ENCODE data around the gene SOS2. TPM values are rescaled to one million over a fixed set of nuclear protein-coding genes. Genes with fewer than 3 reads are reported as not detected.

The SOS2 gene
- total and polyA plus RNA-seq, 7 donors = 11.2 to 40.4 (median 31.9) TPM

DNA sequence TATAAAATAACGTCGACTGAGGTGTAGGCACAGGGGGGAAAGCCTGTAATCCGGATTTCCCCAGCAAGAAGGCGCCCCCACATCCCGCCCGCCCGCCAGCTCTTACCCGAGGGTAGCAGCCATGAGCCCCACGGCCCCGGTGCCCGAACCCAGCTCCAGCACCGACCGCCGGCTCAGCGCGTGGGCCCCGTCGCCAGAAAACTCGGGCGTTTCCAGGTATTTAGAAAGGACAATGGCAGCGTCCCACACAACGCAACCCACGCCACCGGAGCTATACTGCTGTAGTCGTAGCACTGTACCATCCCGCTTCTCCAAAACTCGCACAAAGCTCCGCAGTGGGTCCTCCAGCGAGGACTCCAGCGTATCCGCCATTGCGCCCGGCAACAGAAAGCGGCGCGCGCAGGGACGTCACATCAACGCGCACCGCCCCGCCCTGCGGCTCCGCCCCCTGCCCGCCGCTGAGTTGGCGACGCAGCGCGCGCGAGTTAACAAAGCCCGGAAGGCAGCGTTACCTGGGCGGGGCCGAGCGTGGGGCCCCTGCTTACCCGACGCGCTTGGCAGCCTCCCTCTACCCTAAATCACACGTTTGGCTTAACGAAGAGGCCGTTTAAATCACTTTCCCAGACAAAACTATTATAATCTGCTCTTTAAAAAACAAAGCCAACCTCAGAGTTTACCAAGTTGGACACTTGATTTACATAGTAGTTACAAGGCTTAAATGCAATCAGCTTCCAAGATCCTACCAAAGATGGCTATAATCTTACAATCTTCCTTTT is 115.0 kb downstream of the SOS2 start, which contains the start of gene VCPKMT:
Gene VCPKMT (minus strand): TSS at position 392 of the 776 bp plus-strand sequence. CDS start 20 bp downstream, at position 372.
- Histone ChIP-seq H3K9me3 (no peaks in the 10 kb centered on the region), H3K4me3 (peak within 1 kb of the TSS; percentile 55 to 86 (median 78)), H3K27ac (peak within 1 kb of the TSS; percentile 81 to 92 (median 88)), H3K27me3 (no peaks in the 10 kb centered on the region), H3K4me1 (peaks cover 0 to 24% (median 17%) of the 10 kb centered on the region in 4 donors), H3K36me3 (peaks cover 0 to 48% (median 4%) of the 10 kb centered on the region in 4 donors)
- intact Hi-C loops (cut with DNase I) = loop anchor here (5.0 to 10.0 kb wide), 4 partner anchors 116 to 482 kb away; partner anchors contain the start of genes DNAAF2, MAP4K5 and SOS2
- 0% methylated on average over 63 of the region's 63 CpGs for WGBS, 2 donors
- TF ChIP-seq EP300 (IDR thresholded peaks at IDR 0.05) (peak in 1 of 4 donors; percentile 48), POLR2A (IDR thresholded peaks at IDR 0.05) (peak; percentile 77 to 79), POLR2AphosphoS5 (IDR thresholded peaks at IDR 0.05) (peak; percentile 95 to 98 (median 96))
- TF ChIP-seq, protein P1, sequence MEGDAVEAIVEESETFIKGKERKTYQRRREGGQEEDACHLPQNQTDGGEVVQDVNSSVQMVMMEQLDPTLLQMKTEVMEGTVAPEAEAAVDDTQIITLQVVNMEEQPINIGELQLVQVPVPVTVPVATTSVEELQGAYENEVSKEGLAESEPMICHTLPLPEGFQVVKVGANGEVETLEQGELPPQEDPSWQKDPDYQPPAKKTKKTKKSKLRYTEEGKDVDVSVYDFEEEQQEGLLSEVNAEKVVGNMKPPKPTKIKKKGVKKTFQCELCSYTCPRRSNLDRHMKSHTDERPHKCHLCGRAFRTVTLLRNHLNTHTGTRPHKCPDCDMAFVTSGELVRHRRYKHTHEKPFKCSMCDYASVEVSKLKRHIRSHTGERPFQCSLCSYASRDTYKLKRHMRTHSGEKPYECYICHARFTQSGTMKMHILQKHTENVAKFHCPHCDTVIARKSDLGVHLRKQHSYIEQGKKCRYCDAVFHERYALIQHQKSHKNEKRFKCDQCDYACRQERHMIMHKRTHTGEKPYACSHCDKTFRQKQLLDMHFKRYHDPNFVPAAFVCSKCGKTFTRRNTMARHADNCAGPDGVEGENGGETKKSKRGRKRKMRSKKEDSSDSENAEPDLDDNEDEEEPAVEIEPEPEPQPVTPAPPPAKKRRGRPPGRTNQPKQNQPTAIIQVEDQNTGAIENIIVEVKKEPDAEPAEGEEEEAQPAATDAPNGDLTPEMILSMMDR (IDR thresholded peaks at IDR 0.05) = no peak
- peak; percentile 97 for DNase-seq

DNA sequence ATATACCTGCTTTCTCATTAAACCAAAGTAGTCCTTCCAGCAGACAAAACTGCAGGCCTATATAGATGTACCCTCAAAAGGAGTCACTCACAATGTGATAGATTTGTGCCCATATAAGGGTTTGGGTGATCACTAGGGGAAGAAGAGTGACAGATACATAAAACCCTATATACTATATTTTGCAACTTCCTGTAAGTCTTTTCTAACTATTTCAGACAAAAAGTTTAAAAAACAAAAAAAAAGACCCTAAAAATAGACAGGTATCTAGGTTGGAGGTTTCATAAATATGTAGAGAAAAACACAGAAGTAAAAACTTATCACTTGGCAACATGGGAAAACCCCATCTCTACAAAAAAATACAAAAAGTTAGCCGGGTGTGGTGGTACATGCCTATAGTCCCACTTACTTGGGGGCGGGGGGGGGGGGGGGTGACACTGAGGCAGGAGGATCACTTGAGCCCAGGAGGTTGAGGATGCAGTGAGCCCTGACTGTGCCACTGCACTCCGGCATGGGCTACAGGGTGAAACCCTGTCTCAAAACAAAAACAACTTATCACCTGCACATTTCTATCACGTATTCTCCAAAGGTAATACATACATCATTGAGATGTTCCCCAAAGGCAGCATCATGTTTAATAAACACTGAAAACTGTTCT is 117.9 kb downstream of the SOS2 start:
- no peak for DNase-seq
- Histone ChIP-seq H3K27ac (no peak overlapping the region), H3K36me3 (peaks cover 0 to 68% (median 12%) of the 10 kb centered on the region in 4 donors), H3K9me3 (no peaks in the 10 kb centered on the region), H3K4me1 (peaks cover 0 to 24% (median 17%) of the 10 kb centered on the region in 4 donors), H3K4me3 (no peak overlapping the region), H3K27me3 (no peaks in the 10 kb centered on the region)
- intact Hi-C loops (cut with DNase I) = loop anchor here (10.0 kb wide), 2 partner anchors 339 to 479 kb away; partner anchors contain the start of gene DNAAF2
- 49 to 71% methylated on average over 4 of the region's 4 CpGs for WGBS, 2 donors
- TF ChIP-seq EP300 (IDR thresholded peaks at IDR 0.05) = no peak
- TF ChIP-seq POLR2AphosphoS5 (IDR thresholded peaks at IDR 0.05) = no peak
- TF ChIP-seq, protein P1 (IDR thresholded peaks at IDR 0.05) = no peak
- TF ChIP-seq POLR2A (IDR thresholded peaks at IDR 0.05) = no peak

DNA sequence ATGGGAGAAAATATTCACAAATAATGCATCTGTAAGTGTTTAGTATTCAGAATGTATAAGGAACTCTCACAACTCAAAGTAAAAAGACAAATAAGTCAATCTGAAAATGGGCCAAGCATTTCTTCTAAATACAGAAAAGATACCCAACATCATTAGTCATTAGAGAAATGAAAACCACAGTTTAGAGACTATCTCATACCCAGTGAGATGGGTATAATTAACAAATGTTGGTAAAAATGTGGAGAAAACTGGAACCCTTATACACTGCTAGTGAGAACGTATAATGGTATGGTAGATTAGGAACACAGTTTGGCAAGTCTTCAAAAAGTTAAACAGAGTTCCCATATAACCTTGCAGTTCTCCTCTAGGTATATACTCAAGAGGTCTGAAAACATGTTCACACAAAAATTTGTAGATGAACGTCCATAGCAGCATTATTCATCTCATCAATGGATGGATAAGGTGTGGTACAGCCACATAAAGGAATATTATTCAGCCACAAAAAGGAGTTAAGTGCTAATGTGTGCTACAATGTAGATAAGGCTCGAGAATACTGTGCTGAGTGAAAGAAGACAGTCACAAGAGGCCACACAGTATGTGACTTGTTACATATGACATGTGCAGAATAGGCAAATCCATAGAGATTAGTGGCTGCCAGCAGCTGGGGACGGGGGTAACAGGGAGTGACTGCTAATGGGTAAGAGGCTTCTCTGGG is 120.9 kb downstream of the SOS2 start:
- DNase-seq = no peak
- WGBS, 2 donors = 88 to 89% methylated on average over 4 of the region's 4 CpGs
- Histone ChIP-seq H3K4me3 (no peak overlapping the region), H3K36me3 (peaks cover 0 to 66% (median 12%) of the 10 kb centered on the region in 4 donors), H3K27ac (no peak overlapping the region), H3K9me3 (no peaks in the 10 kb centered on the region), H3K4me1 (peaks cover 0 to 11% (median 9%) of the 10 kb centered on the region in 4 donors), H3K27me3 (no peaks in the 10 kb centered on the region)
- intact Hi-C loops (cut with DNase I) = loop anchor here (10.0 kb wide), 2 partner anchors 336 to 476 kb away; partner anchors contain the start of gene DNAAF2
- no peak for TF ChIP-seq EP300 (IDR thresholded peaks at IDR 0.05)
- TF ChIP-seq, protein P1 (IDR thresholded peaks at IDR 0.05) = no peak
- TF ChIP-seq POLR2AphosphoS5 (IDR thresholded peaks at IDR 0.05) = no peak
- no peak for TF ChIP-seq POLR2A (IDR thresholded peaks at IDR 0.05)

DNA sequence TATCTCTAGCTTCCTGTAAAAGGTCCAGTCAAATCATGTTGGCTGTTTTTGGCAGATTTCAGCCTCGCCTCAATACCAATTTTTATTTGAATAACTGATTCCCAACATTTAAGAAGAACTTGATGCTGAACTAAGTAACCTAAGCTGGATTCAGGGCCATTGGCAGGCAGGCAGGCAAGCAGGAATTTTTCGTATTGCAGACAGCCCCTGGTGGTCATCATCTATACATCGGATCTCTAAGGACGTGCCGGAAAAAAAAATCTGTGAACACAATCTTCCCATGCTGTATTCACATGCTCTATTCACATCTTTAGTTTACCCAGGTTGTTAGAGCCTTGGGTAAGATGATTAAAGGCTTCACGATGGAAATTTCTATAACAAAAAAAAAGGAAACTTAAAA is 122.0 kb downstream of the SOS2 start:
- peaks cover 0 to 4% (median 4%) of the 10 kb centered on the region in 4 donors for H3K4me1 ChIP-seq
- intact Hi-C loops (cut with DNase I) = no loop called here
- peaks cover 0 to 58% (median 12%) of the 10 kb centered on the region in 4 donors for H3K36me3 ChIP-seq
- TF ChIP-seq POLR2A (IDR thresholded peaks at IDR 0.05) (no peak), POLR2AphosphoS5 (IDR thresholded peaks at IDR 0.05) (no peak), EP300 (IDR thresholded peaks at IDR 0.05) (no peak)
- TF ChIP-seq, protein P1 (IDR thresholded peaks at IDR 0.05) = no peak
- H3K9me3 ChIP-seq = no peaks in the 10 kb centered on the region
- no peak for DNase-seq
- H3K27me3 ChIP-seq = no peaks in the 10 kb centered on the region
- H3K4me3 ChIP-seq = no peak overlapping the region
- no peak overlapping the region for H3K27ac ChIP-seq
- 83 to 86% methylated on average over 6 of the region's 6 CpGs for WGBS, 2 donors
